HG03135 (cell line): ENCODE measurements around the gene GNA15.
A peak's percentile ranks its signal among the peaks of the same experiment; 100 is the strongest.
"Not testable (repeated sequence)": the region's sequence is repeated elsewhere in the genome, so short reads cannot be mapped to it uniquely, and the experiment has no call there.

Source experiments
- ATAC-seq: cut with Tn5 transposase; IDR thresholded peaks from one replicate; pipeline ENCODE4 v1.9.1; 2021; ENCODE audit warnings: mild to moderate bottlenecking, moderate library complexity; ENCODE audit not compliant: unreplicated experiment

Gene GNA15

DNA sequence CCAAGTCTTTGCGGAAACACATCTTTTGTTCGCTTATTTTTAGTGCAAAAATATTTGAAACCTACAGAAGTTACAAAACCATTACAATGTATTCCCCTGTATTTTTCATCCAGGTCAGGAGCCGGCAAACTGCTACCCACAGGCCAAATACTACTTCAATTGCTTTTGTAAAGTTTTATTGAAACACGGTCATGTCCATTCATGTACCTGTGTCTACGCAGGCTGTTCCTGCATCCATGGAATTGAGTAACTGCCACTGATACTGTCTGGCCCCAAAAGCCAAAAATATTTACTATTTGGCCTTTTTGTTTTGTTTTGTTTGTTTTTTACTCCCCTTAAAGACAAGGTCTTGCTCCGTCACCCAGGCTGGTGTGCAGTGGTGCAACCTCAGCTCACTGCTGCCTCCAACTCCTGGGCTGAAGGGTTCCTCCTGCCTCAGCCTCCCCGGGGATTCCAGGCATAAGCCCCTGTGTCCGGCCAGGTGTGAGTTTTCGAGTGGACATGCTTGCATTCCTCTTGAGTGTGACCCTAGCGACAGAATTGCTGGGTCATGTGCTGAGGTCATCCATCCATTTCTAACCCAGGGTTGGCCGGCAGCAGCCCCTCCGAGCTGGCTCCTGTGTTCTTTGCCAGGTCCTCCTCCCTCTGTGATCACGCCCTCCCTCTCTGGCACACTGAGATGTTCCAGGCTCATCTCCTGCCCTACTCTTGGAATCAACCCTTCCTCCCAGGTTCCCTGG lies 31.9 kb downstream of the GNA15 start:
- ATAC-seq, result no peak

- ATAC-seq, result no peak
Measured at GRCh38 chr19:3171894-3172672, 36.2 kb downstream of the GNA15 start.

- not testable (repeated sequence) for ATAC-seq
Measured at GRCh38 chr19:3172673-3173000, 36.8 kb downstream of the GNA15 start.

DNA sequence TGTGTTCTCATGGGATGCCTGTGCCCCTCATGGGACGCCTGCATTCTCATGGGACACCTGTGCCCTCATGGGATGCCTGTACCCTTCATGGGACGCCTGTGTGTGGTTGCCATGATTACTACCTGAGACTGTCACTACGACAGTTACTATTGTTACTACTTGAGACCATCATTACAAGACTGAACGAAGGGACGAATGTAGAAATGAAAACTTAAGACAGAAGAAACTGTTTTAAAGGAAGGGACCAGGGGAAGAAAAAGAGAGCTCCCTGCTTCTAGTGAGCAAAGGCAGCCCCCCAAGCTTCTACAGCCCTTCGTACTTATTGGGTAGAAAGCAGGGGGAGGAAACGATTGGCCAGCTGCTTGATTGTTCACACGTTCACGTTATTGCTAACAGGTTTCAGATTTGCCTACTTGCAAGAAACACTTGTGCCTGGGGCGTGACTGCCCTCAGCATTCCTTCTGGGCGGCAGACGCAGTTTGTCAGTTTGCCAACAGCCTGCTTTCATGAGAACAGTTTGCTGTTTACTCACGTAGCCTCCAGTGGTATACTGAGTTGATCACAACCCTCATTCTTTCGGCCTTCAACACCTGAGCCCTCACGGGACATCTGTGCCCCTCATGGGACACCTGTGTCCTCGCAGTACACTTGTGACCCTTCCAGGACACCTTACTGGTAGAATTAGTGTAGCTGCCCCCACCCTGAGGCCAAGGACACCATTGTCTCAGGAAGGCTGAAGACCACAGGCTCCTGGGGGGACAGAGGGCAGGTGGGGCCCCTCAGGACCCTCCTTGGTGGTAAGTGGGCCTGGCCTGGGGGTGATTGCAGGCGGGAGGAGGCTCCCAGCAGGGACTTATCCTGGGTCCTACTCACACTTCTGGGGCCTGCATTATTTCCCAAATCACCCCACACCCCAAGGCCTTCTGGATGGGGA lies 40.2 kb downstream of the GNA15 start:
- ATAC-seq, result no peak

DNA sequence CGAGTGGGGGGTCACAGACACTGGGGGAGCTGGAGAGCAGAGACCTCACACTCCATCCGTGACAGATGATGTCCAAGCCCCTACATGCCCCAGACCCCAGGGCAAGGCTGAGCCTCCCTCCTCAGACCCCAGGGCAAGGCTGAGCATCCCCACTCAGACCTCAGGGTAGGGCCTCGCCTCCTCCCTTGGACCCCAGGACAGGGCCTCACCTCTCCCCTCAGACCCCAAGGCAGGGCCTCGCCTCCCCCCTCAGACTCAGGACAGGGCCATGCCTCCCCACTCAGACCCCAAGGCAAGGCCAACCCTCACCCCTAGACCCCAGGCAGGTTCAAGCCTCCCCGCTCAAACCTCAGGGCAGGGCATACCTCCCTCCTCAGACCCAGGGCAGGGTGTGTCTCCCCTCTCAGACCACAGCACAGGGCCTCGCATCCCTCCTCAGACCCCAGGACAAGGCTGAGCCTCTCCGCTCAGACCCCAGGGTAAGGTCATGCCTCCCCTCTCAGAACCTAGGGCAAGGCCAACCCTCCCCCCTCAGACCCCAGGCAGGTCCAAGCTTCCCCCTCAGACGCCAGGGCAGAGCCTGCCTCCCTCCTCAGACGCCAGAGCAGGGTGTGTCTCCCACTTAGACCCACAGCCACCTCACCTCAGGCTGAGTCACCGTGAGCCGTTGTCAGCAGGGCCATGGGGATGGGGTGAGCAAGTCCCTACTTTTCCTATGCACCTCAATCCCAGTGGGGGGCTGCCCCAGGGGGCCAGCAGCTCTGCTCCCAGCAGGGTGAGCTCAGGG lies 41.1 kb downstream of the GNA15 start:
- no peak for ATAC-seq

GRCh38 chr19:3178377-3178972 lies 42.6 kb downstream of the GNA15 start, which contains the start of gene S1PR4:
Gene S1PR4 (plus strand): TSS chr19:3178769. CDS start chr19:3178793, 24 bp downstream.
- no peak for ATAC-seq

- no peak for ATAC-seq
Measured at GRCh38 chr19:3178973-3179738, 43.3 kb downstream of the GNA15 start.

DNA sequence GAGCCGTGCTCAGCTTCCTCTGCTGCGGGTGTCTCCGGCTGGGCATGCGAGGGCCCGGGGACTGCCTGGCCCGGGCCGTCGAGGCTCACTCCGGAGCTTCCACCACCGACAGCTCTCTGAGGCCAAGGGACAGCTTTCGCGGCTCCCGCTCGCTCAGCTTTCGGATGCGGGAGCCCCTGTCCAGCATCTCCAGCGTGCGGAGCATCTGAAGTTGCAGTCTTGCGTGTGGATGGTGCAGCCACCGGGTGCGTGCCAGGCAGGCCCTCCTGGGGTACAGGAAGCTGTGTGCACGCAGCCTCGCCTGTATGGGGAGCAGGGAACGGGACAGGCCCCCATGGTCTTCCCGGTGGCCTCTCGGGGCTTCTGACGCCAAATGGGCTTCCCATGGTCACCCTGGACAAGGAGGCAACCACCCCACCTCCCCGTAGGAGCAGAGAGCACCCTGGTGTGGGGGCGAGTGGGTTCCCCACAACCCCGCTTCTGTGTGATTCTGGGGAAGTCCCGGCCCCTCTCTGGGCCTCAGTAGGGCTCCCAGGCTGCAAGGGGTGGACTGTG lies 44.0 kb downstream of the GNA15 start:
- no peak for ATAC-seq

GRCh38 chr19:3183721-3184641 lies 48.1 kb downstream of the GNA15 start:
- ATAC-seq, result no peak

GRCh38 chr19:3184847-3185460 lies 49.1 kb downstream of the GNA15 start:
- ATAC-seq, result peak; percentile 28

- peak; percentile 71 for ATAC-seq
Measured at GRCh38 chr19:3185461-3186159, 49.8 kb downstream of the GNA15 start, which contains the start of gene NCLN. Gene NCLN (plus strand): TSS chr19:3185930. CDS start chr19:3186031, 101 bp downstream.

GRCh38 chr19:3186160-3186688 lies 50.4 kb downstream of the GNA15 start:
- peak; percentile 23 for ATAC-seq

- no peak for ATAC-seq
Measured at GRCh38 chr19:3186891-3187661, 51.2 kb downstream of the GNA15 start.

DNA sequence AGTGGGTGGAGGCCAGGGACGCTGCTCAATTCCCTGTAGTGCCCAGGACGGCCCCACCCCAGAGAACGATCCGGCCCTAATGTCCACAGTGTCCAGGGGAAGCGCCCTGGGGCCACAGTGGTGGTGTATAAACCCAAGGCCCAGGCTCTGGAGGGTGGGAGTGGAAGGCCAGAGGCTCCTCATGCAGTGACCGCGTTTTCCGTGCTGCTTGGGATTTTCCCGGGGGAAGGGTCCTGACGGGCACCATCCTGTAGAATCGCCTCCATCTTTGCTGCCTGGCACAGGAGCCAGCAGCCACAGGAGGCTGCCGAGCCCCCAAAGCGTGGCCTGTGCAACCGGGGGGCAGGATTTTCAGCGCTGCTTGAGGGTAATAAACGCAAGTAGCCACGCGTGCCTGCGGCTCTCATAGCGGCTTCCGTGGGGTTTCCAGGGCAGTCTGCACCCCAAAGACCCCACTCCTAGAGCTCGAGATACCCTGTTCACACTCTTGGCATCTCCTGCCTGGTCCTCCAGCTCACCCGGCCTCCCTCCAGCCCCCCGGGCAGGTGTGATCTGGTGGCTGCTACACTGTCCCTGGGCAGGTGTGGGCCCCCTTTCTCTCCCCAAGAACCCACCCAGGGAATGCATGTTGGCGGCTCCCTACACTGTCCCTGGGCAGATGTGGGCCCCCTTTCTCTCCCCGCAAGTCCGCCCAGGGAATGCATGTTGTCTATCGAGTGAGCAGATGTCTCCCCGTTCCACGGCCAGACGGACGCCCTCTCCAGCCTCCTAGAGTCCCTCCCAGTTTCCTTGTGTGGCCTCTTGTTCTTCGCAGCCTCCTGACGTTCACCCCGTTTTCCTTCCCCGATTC lies 52.1 kb downstream of the GNA15 start:
- ATAC-seq, result no peak
